ENCODE results near the gene RAI1.

RAI1 gene

GRCh38 chr17:17763136-17763535 lies 81.9 kb downstream of the RAI1 start:
- CTCF ChIA-PET, result no interaction called here
- POLR2A ChIA-PET, result no interaction called here
- TF ChIP-seq FOXK2 (IDR thresholded peaks at IDR 0.05) (no peak), TARDBP (IDR thresholded peaks at IDR 0.05) (no peak), LEF1 (IDR thresholded peaks at IDR 0.05; ENCODE audit: borderline replicate concordance) (no peak), HDGF (IDR thresholded peaks at IDR 0.05; ENCODE audit: borderline replicate concordance) (no peak), BHLHE40 (IDR thresholded peaks at IDR 0.05; ENCODE audit: borderline replicate concordance) (no peak), CTBP1 (IDR thresholded peaks at IDR 0.05; ENCODE audit: borderline replicate concordance) (no peak), ZNF384 (IDR thresholded peaks at IDR 0.05) (no peak), SP1 (IDR thresholded peaks at IDR 0.05) (no peak), L3MBTL2 (conservative IDR thresholded peaks at IDR 0.05) (no peak), FOXA1 (IDR thresholded peaks at IDR 0.05) (no peak), ELF4 (IDR thresholded peaks at IDR 0.05) (no peak)
- no peak for DNase-seq (ENCODE audit: extremely low spot score)

GRCh38 chr17:17763734-17764133 lies 82.5 kb downstream of the RAI1 start:
- ChIA-PET CTCF (no interaction called here), POLR2A (no interaction called here)
- TF ChIP-seq FOXK2 (IDR thresholded peaks at IDR 0.05), result no peak
- no peak for TF ChIP-seq ELF4 (IDR thresholded peaks at IDR 0.05)
- TF ChIP-seq ARNT (IDR thresholded peaks at IDR 0.05), result no peak
- no peak for TF ChIP-seq PKNOX1 (IDR thresholded peaks at IDR 0.05)
- TF ChIP-seq FOXA1 (IDR thresholded peaks at IDR 0.05), result no peak
- TF ChIP-seq TARDBP (IDR thresholded peaks at IDR 0.05), result no peak
- no peak for TF ChIP-seq NFRKB (IDR thresholded peaks at IDR 0.05)
- TF ChIP-seq FOXM1 (IDR thresholded peaks at IDR 0.05; ENCODE audit: borderline replicate concordance), result no peak
- TF ChIP-seq L3MBTL2 (conservative IDR thresholded peaks at IDR 0.05), result no peak
- DNase-seq (ENCODE audit: extremely low spot score), result no peak

- POLR2A ChIA-PET, result no interaction called here
- DNase-seq (ENCODE audit: extremely low spot score), result no peak
- CTCF ChIA-PET, result no interaction called here
- no peak for TF ChIP-seq PKNOX1 (IDR thresholded peaks at IDR 0.05)
- TF ChIP-seq ZNF384 (IDR thresholded peaks at IDR 0.05), result no peak
Observed at GRCh38 chr17:17765359-17766076, 84.3 kb downstream of the RAI1 start.

GRCh38 chr17:17766077-17766743 lies 85.0 kb downstream of the RAI1 start:
- no peak for DNase-seq (ENCODE audit: extremely low spot score)

GRCh38 chr17:17766744-17767120 lies 85.5 kb downstream of the RAI1 start:
- CTCF ChIA-PET, result interaction anchor here (0.5 kb wide), 1 partner anchor 10 kb away, joined by 3 read pairs; no protein-coding TSS in a partner anchor
- DNase-seq (ENCODE audit: extremely low spot score), result no peak
- POLR2A ChIA-PET, result no interaction called here
- TF ChIP-seq NFRKB (IDR thresholded peaks at IDR 0.05) (no peak), SUZ12 (IDR thresholded peaks at IDR 0.05) (no peak), L3MBTL2 (conservative IDR thresholded peaks at IDR 0.05) (no peak), PKNOX1 (IDR thresholded peaks at IDR 0.05) (no peak), ARNT (IDR thresholded peaks at IDR 0.05) (no peak), BHLHE40 (IDR thresholded peaks at IDR 0.05; ENCODE audit: borderline replicate concordance) (no peak), FOXK2 (IDR thresholded peaks at IDR 0.05) (no peak), ELF4 (IDR thresholded peaks at IDR 0.05) (no peak), SP1 (IDR thresholded peaks at IDR 0.05) (no peak), LEF1 (IDR thresholded peaks at IDR 0.05; ENCODE audit: borderline replicate concordance) (no peak), HDGF (IDR thresholded peaks at IDR 0.05; ENCODE audit: borderline replicate concordance) (no peak), FOXA1 (IDR thresholded peaks at IDR 0.05) (no peak), TARDBP (IDR thresholded peaks at IDR 0.05) (no peak), ZNF384 (IDR thresholded peaks at IDR 0.05) (no peak), CTBP1 (IDR thresholded peaks at IDR 0.05; ENCODE audit: borderline replicate concordance) (no peak), FOXM1 (IDR thresholded peaks at IDR 0.05; ENCODE audit: borderline replicate concordance) (no peak)

More at GRCh38 chr17:17766077-17766743, 85.0 kb downstream of the RAI1 start:
- POLR2A ChIA-PET, result no interaction called here
- CTCF ChIA-PET, result interaction anchor here (0.5 kb wide), 1 partner anchor 10 kb away, joined by 3 read pairs; no protein-coding TSS in a partner anchor
- no peak for TF ChIP-seq FOXA1 (IDR thresholded peaks at IDR 0.05)
- TF ChIP-seq SP1 (IDR thresholded peaks at IDR 0.05), result no peak
- TF ChIP-seq HDGF (IDR thresholded peaks at IDR 0.05; ENCODE audit: borderline replicate concordance), result no peak

GRCh38 chr17:17767154-17767869 lies 86.1 kb downstream of the RAI1 start:
- no peak for DNase-seq (ENCODE audit: extremely low spot score)
- POLR2A ChIA-PET, result no interaction called here
- TF ChIP-seq ARNT (IDR thresholded peaks at IDR 0.05), result no peak
- no peak for TF ChIP-seq PKNOX1 (IDR thresholded peaks at IDR 0.05)
- TF ChIP-seq FOXK2 (IDR thresholded peaks at IDR 0.05), result no peak
- TF ChIP-seq ZNF384 (IDR thresholded peaks at IDR 0.05), result no peak
- no peak for TF ChIP-seq CTBP1 (IDR thresholded peaks at IDR 0.05; ENCODE audit: borderline replicate concordance)
- TF ChIP-seq HDGF (IDR thresholded peaks at IDR 0.05; ENCODE audit: borderline replicate concordance), result no peak
- CTCF ChIA-PET, result no interaction called here

Data from HEK293T (cell line).